Activated T-helper 17 cell treated with anti-CD3 and anti-CD28 coated beads, Interleukin-2, amount 50 U/mL, for 72 hours (primary cell): ENCODE data around the gene AKR1D1. TPM values are rescaled to one million over a fixed set of nuclear protein-coding genes. Genes with fewer than 3 reads are reported as not detected.
"Not testable (repeated sequence)": the region's sequence is repeated elsewhere in the genome, so short reads cannot be mapped to it uniquely, and the experiment has no call there.

Experiments used
- ATAC-seq: fragments of 150-1000 bp; cut with Tn5 transposase; replicated peaks from 2 replicates; pipeline ENCODE4 v1.10.0; 2021; ENCODE audit warnings: mild to moderate bottlenecking, moderate library complexity
- H3K27ac Mint-ChIP-seq: one replicate; pipeline ENCODE4 v1.8.0; 2022; ENCODE audit warnings: mixed read lengths
- H3K27me3 Mint-ChIP-seq: one replicate; pipeline ENCODE4 v1.8.0; 2022; ENCODE audit warnings: mixed read lengths
- H3K36me3 Mint-ChIP-seq: one replicate; pipeline ENCODE4 v1.8.0; 2022; ENCODE audit warnings: low read depth, mild to moderate bottlenecking, mixed read lengths
- H3K4me1 Mint-ChIP-seq: one replicate; pipeline ENCODE4 v1.8.0; 2022; ENCODE audit warnings: mixed read lengths
- H3K4me3 Mint-ChIP-seq: one replicate; pipeline ENCODE4 v1.8.0; 2022; ENCODE audit warnings: mild to moderate bottlenecking, mixed read lengths
- H3K9me3 Mint-ChIP-seq: one replicate; pipeline ENCODE4 v1.8.0; 2022; ENCODE audit warnings: mixed read lengths
- total RNA-seq, 2 donors: library from RNA; stranded (reverse); gene quantifications; one replicate each; pipeline ENCODE4 v1.2.3, GENCODE V29; 2022

The AKR1D1 gene
- total RNA-seq, 2 donors from 2014 or later, result not detected

GRCh38 chr7:138055698-138056097, 20.6 kb upstream of the AKR1D1 start:
- H3K4me3 Mint-ChIP-seq, H3K9me3 Mint-ChIP-seq, ATAC-seq, H3K4me1 Mint-ChIP-seq, H3K36me3 Mint-ChIP-seq, H3K27ac Mint-ChIP-seq: not testable (repeated sequence)
- peaks cover 13% of the 10 kb centered on the region for H3K27me3 Mint-ChIP-seq

GRCh38 chr7:138063400-138063799, 12.9 kb upstream of the AKR1D1 start:
- peaks cover 20% of the 10 kb centered on the region for H3K27me3 Mint-ChIP-seq
- no peak overlapping the region for H3K27ac Mint-ChIP-seq
- no peaks in the 10 kb centered on the region for H3K4me1 Mint-ChIP-seq
- H3K9me3 Mint-ChIP-seq, result no peaks in the 10 kb centered on the region
- H3K36me3 Mint-ChIP-seq, result no peaks in the 10 kb centered on the region
- H3K4me3 Mint-ChIP-seq, result no peak overlapping the region
- no peak for ATAC-seq

GRCh38 chr7:138064856-138065357, 11.4 kb upstream of the AKR1D1 start:
- Mint-ChIP-seq H3K27me3 (peaks cover 18% of the 10 kb centered on the region), H3K9me3 (no peaks in the 10 kb centered on the region), H3K36me3 (no peaks in the 10 kb centered on the region), H3K4me1 (no peaks in the 10 kb centered on the region), H3K27ac (no peak overlapping the region), H3K4me3 (no peak overlapping the region)
- ATAC-seq, result no peak

- no peak overlapping the region for H3K27ac Mint-ChIP-seq
Observed at GRCh38 chr7:138065827-138066226, 10.4 kb upstream of the AKR1D1 start.

GRCh38 chr7:138066954-138067394, 9.3 kb upstream of the AKR1D1 start:
- ATAC-seq, result no peak
- H3K9me3 Mint-ChIP-seq, result no peaks in the 10 kb centered on the region
- no peak overlapping the region for H3K4me3 Mint-ChIP-seq
- H3K4me1 Mint-ChIP-seq, result no peaks in the 10 kb centered on the region
- H3K27me3 Mint-ChIP-seq, result peaks cover 24% of the 10 kb centered on the region
- no peaks in the 10 kb centered on the region for H3K36me3 Mint-ChIP-seq
- no peak overlapping the region for H3K27ac Mint-ChIP-seq

More at GRCh38 chr7:138065827-138066226, 10.4 kb upstream of the AKR1D1 start:
- Mint-ChIP-seq H3K4me1 (no peaks in the 10 kb centered on the region), H3K36me3 (no peaks in the 10 kb centered on the region), H3K4me3 (no peak overlapping the region), H3K27me3 (peaks cover 21% of the 10 kb centered on the region), H3K9me3 (no peaks in the 10 kb centered on the region)
- no peak for ATAC-seq

- no peaks in the 10 kb centered on the region for H3K4me1 Mint-ChIP-seq
- H3K27me3 Mint-ChIP-seq, result peaks cover 25% of the 10 kb centered on the region
- ATAC-seq, result no peak
- H3K27ac Mint-ChIP-seq, result no peak overlapping the region
- H3K4me3 Mint-ChIP-seq, result no peak overlapping the region
- no peaks in the 10 kb centered on the region for H3K9me3 Mint-ChIP-seq
- H3K36me3 Mint-ChIP-seq, result no peaks in the 10 kb centered on the region
Observed at GRCh38 chr7:138067774-138068173, 8.5 kb upstream of the AKR1D1 start.

- H3K27ac Mint-ChIP-seq, result no peak overlapping the region
- H3K4me3 Mint-ChIP-seq, result no peak overlapping the region
- H3K27me3 Mint-ChIP-seq, result peaks cover 21% of the 10 kb centered on the region
- H3K9me3 Mint-ChIP-seq, result peaks cover 3% of the 10 kb centered on the region
- ATAC-seq, result no peak
- no peaks in the 10 kb centered on the region for H3K36me3 Mint-ChIP-seq
- H3K4me1 Mint-ChIP-seq, result no peaks in the 10 kb centered on the region
Observed at GRCh38 chr7:138070908-138071307, 5.4 kb upstream of the AKR1D1 start.

- peaks cover 18% of the 10 kb centered on the region for H3K27me3 Mint-ChIP-seq
- no peak for ATAC-seq
- no peaks in the 10 kb centered on the region for H3K4me1 Mint-ChIP-seq
Observed at GRCh38 chr7:138072726-138073125, 3.5 kb upstream of the AKR1D1 start.

GRCh38 chr7:138074121-138074520, 2.1 kb upstream of the AKR1D1 start:
- no peak overlapping the region for H3K27ac Mint-ChIP-seq
- peaks cover 13% of the 10 kb centered on the region for H3K27me3 Mint-ChIP-seq
- no peaks in the 10 kb centered on the region for H3K36me3 Mint-ChIP-seq
- no peaks in the 10 kb centered on the region for H3K4me1 Mint-ChIP-seq
- no peak overlapping the region for H3K4me3 Mint-ChIP-seq
- no peak for ATAC-seq
- peaks cover 3% of the 10 kb centered on the region for H3K9me3 Mint-ChIP-seq

More at GRCh38 chr7:138072726-138073125, 3.5 kb upstream of the AKR1D1 start:
- Mint-ChIP-seq H3K27ac (no peak overlapping the region), H3K4me3 (no peak overlapping the region), H3K36me3 (no peaks in the 10 kb centered on the region), H3K9me3 (peaks cover 3% of the 10 kb centered on the region)

GRCh38 chr7:138074540-138074939, 1.7 kb upstream of the AKR1D1 start:
- Mint-ChIP-seq H3K27me3 (peaks cover 13% of the 10 kb centered on the region), H3K36me3 (no peaks in the 10 kb centered on the region), H3K9me3 (peaks cover 3% of the 10 kb centered on the region), H3K27ac (no peak overlapping the region), H3K4me3 (no peak overlapping the region), H3K4me1 (no peaks in the 10 kb centered on the region)
- no peak for ATAC-seq

- Mint-ChIP-seq H3K27me3 (peaks cover 13% of the 10 kb centered on the region), H3K9me3 (peaks cover 3% of the 10 kb centered on the region), H3K4me1 (no peaks in the 10 kb centered on the region), H3K27ac (no peak overlapping the region), H3K4me3 (no peak overlapping the region), H3K36me3 (no peaks in the 10 kb centered on the region)
- no peak for ATAC-seq
Observed at GRCh38 chr7:138075350-138075749, 909 bp upstream of the AKR1D1 start.

- not testable (repeated sequence) for H3K27me3 Mint-ChIP-seq, H3K36me3 Mint-ChIP-seq, H3K9me3 Mint-ChIP-seq, H3K27ac Mint-ChIP-seq, ATAC-seq, H3K4me1 Mint-ChIP-seq, H3K4me3 Mint-ChIP-seq
Observed at GRCh38 chr7:138075786-138076185, 473 bp upstream of the AKR1D1 start.

GRCh38 chr7:138077809-138078208, 1.6 kb downstream of the AKR1D1 start:
- no peak for ATAC-seq
- H3K4me3 Mint-ChIP-seq, result no peak overlapping the region
- H3K9me3 Mint-ChIP-seq, result peaks cover 3% of the 10 kb centered on the region
- peaks cover 3% of the 10 kb centered on the region for H3K27me3 Mint-ChIP-seq
- no peaks in the 10 kb centered on the region for H3K4me1 Mint-ChIP-seq
- H3K36me3 Mint-ChIP-seq, result no peaks in the 10 kb centered on the region
- H3K27ac Mint-ChIP-seq, result no peak overlapping the region

GRCh38 chr7:138079137-138079536, 2.9 kb downstream of the AKR1D1 start:
- no peak for ATAC-seq
- H3K9me3 Mint-ChIP-seq, result peaks cover under 1% of the 10 kb centered on the region
- peaks cover 8% of the 10 kb centered on the region for H3K27me3 Mint-ChIP-seq
- H3K4me3 Mint-ChIP-seq, result no peak overlapping the region
- H3K4me1 Mint-ChIP-seq, result no peaks in the 10 kb centered on the region
- no peak overlapping the region for H3K27ac Mint-ChIP-seq
- H3K36me3 Mint-ChIP-seq, result no peaks in the 10 kb centered on the region

- H3K27me3 Mint-ChIP-seq, result peaks cover 10% of the 10 kb centered on the region
- H3K27ac Mint-ChIP-seq, result no peak overlapping the region
- no peaks in the 10 kb centered on the region for H3K9me3 Mint-ChIP-seq
- no peak for ATAC-seq
- no peaks in the 10 kb centered on the region for H3K4me1 Mint-ChIP-seq
- H3K4me3 Mint-ChIP-seq, result no peak overlapping the region
- H3K36me3 Mint-ChIP-seq, result no peaks in the 10 kb centered on the region
Observed at GRCh38 chr7:138081868-138082267, 5.6 kb downstream of the AKR1D1 start.

GRCh38 chr7:138083859-138084258, 7.6 kb downstream of the AKR1D1 start:
- Mint-ChIP-seq H3K9me3 (no peaks in the 10 kb centered on the region), H3K4me1 (no peaks in the 10 kb centered on the region), H3K36me3 (no peaks in the 10 kb centered on the region), H3K4me3 (no peak overlapping the region), H3K27me3 (peaks cover 10% of the 10 kb centered on the region), H3K27ac (no peak overlapping the region)
- ATAC-seq, result no peak
